Measurements from ENCODE around the gene VWA1. TPM values are rescaled to one million over a fixed set of nuclear protein-coding genes. Genes with fewer than 3 reads are reported as not detected.

VWA1 gene
- total RNA-seq, 5 donors from 2014 or later (not counting 1 experiment from before 2014, with no cell fraction given): 0.15 to 0.54 (median 0.26) TPM; not detected in 2

DNA sequence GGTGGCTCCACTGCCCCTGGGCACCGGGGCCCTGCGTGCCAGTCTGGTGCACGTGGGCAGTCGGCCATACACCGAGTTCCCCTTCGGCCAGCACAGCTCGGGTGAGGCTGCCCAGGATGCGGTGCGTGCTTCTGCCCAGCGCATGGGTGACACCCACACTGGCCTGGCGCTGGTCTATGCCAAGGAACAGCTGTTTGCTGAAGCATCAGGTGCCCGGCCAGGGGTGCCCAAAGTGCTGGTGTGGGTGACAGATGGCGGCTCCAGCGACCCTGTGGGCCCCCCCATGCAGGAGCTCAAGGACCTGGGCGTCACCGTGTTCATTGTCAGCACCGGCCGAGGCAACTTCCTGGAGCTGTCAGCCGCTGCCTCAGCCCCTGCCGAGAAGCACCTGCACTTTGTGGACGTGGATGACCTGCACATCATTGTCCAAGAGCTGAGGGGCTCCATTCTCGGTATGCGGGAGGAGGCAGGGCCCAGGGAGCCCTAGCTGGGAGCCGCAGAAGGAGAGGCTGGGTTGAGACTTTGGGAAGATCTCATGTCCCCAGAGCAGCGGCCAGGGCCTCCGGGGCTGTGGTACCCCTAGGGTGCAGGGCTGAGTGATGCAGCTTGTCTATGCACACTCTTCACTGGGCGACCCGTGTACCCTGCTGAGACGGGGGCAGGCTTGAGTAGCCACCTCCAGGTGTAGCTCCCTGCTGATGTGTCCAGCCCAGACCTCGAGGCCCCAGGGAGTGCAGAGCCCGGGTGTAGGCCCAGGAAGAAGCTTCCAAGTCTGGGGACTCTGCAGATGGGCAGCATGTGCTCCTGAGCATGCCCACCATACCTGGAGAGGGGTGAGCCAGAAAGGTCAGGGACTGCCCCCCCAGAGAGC lies 1.8 kb downstream of the VWA1 start:
- H3K9me3 ChIP-seq: no peaks in the 10 kb centered on the region
- Mint-ChIP-seq H3K9me3 (no peaks in the 10 kb centered on the region), H3K27me3 (peaks cover 4 to 41% of the 10 kb centered on the region in 2 donors), H3K4me1 (peaks cover 0 to 14% (median 9%) of the 10 kb centered on the region in 3 donors), H3K27ac (no peak overlapping the region), H3K36me3 (no peaks in the 10 kb centered on the region), H3K4me3 (no peak overlapping the region)
- WGBS (ENCODE audit: insufficient coverage): 84% methylated on average over 31 of the region's 31 CpGs
- H3K4me1 ChIP-seq (ENCODE audit: control insufficient read depth in 1 of 2, extremely low read depth in 1 of 2, insufficient read depth in 2 of 2, low read length in 2 of 2): peaks cover 2 to 40% of the 10 kb centered on the region in 2 experiments
- no peaks in the 10 kb centered on the region for H3K36me3 ChIP-seq (ENCODE audit: control insufficient read depth in 2 of 2, extremely low read depth in 1 of 2, insufficient read depth in 1 of 2, low read length in 1 of 2)
- peaks cover 0 to 84% of the 10 kb centered on the region in 2 experiments for H3K27me3 ChIP-seq (replicated peaks in 1 of 2; ENCODE audit: control insufficient read depth in 2 of 2, extremely low read depth in 1 of 2, insufficient read depth in 2 of 2, low read length in 1 of 2)
- H3K4me3 ChIP-seq (ENCODE audit: control insufficient read depth in 1 of 2, extremely low read depth in 1 of 2, low read length in 1 of 2): no peak overlapping the region
- no peak for DNase-seq
- no peak overlapping the region for H3K27ac ChIP-seq (ENCODE audit: low read length)
- ChIA-PET POLR2A (no interaction called here), CTCF (no interaction called here)
- ATAC-seq (replicated peaks in 1 of 4): no peak

DNA sequence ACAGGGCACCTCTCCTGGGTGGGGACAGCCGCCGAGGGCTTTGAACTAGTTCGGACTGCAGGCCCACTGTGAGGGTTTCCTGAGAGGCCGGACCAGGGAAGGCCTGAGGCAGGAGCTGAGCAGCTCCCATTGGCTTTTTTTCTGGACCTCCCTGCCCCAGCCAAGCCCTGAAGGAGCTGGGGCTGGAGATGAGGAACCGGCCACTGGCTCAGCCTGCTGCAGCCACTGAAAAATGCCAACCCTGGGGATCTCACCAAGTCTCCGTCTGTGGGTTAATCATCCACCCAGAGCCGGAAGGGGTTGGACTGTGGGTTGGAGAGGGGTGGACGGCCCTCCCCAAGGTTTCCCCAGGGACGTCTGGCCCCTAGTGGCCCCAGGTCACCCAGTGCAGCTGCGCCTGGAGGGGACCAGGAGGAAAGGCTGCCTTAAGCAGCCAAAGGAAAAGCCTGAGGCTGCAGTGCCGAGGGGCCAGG lies 2.5 kb downstream of the VWA1 start:
- peaks cover 2 to 40% of the 10 kb centered on the region in 2 experiments for H3K4me1 ChIP-seq (ENCODE audit: control insufficient read depth in 1 of 2, extremely low read depth in 1 of 2, insufficient read depth in 2 of 2, low read length in 2 of 2)
- Mint-ChIP-seq H3K36me3 (no peaks in the 10 kb centered on the region), H3K27me3 (peaks cover 4 to 37% of the 10 kb centered on the region in 2 donors), H3K27ac (no peak overlapping the region), H3K9me3 (no peaks in the 10 kb centered on the region), H3K4me1 (peaks cover 0 to 14% (median 9%) of the 10 kb centered on the region in 3 donors), H3K4me3 (no peak overlapping the region)
- H3K4me3 ChIP-seq (ENCODE audit: control insufficient read depth in 1 of 2, extremely low read depth in 1 of 2, low read length in 1 of 2): no peak overlapping the region
- WGBS (ENCODE audit: insufficient coverage): 51% methylated on average over 9 of the region's 11 CpGs
- no peaks in the 10 kb centered on the region for H3K9me3 ChIP-seq
- H3K36me3 ChIP-seq (ENCODE audit: control insufficient read depth in 2 of 2, extremely low read depth in 1 of 2, insufficient read depth in 1 of 2, low read length in 1 of 2): no peaks in the 10 kb centered on the region
- POLR2A ChIA-PET: no interaction called here
- peaks cover 0 to 77% of the 10 kb centered on the region in 2 experiments for H3K27me3 ChIP-seq (replicated peaks in 1 of 2; ENCODE audit: control insufficient read depth in 2 of 2, extremely low read depth in 1 of 2, insufficient read depth in 2 of 2, low read length in 1 of 2)
- H3K27ac ChIP-seq (ENCODE audit: low read length): no peak overlapping the region
- DNase-seq (no peak), ATAC-seq (replicated peaks in 1 of 4) (no peak)
- CTCF ChIA-PET: no interaction called here

DNA sequence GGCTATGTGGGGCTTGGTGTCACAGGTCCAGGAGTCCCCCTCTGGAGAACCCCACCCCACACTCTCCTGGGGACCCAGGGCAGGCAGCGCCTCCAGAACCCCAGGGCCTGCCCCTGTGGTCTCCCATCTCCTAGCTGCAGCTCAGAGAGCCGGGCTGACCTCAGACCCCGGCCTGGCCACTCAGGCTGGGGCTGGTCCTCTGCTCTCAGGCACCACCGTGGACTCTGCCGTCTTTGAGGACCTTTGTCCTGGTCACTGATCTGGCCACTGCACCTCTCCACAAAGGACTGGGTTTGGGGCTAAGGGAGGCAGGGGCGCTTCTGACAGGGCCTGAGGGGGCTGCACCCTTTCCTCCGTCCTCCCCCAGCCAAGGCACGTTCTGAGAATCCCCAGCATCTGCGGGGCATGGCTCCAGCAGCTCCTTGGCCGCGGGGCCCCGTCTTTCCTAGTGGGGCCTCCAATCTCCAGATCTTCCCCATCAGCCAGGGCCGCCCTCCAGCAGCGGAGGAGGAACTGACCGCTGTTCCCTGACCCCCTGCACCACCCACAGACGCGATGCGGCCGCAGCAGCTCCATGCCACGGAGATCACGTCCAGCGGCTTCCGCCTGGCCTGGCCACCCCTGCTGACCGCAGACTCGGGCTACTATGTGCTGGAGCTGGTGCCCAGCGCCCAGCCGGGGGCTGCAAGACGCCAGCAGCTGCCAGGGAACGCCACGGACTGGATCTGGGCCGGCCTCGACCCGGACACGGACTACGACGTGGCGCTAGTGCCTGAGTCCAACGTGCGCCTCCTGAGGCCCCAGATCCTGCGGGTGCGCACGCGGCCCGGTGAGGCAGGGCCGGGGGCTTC lies 3.3 kb downstream of the VWA1 start:
- Histone ChIP-seq H3K4me1 (ENCODE audit: control insufficient read depth in 1 of 2, extremely low read depth in 1 of 2, insufficient read depth in 2 of 2, low read length in 2 of 2) (peaks cover 2 to 39% of the 10 kb centered on the region in 2 experiments), H3K9me3 (no peaks in the 10 kb centered on the region), H3K36me3 (ENCODE audit: control insufficient read depth in 2 of 2, extremely low read depth in 1 of 2, insufficient read depth in 1 of 2, low read length in 1 of 2) (no peaks in the 10 kb centered on the region), H3K27me3 (replicated peaks in 1 of 2; ENCODE audit: control insufficient read depth in 2 of 2, extremely low read depth in 1 of 2, insufficient read depth in 2 of 2, low read length in 1 of 2) (peaks cover 0 to 69% of the 10 kb centered on the region in 2 experiments), H3K4me3 (ENCODE audit: control insufficient read depth in 1 of 2, extremely low read depth in 1 of 2, low read length in 1 of 2) (no peak overlapping the region), H3K27ac (ENCODE audit: low read length) (no peak overlapping the region)
- ChIA-PET CTCF (no interaction called here), POLR2A (no interaction called here)
- DNase-seq: no peak
- H3K36me3 Mint-ChIP-seq: no peaks in the 10 kb centered on the region
- ATAC-seq (replicated peaks in 1 of 4): no peak
- peaks cover 0 to 14% (median 9%) of the 10 kb centered on the region in 3 donors for H3K4me1 Mint-ChIP-seq
- WGBS (ENCODE audit: insufficient coverage): 90% methylated on average over 42 of the region's 45 CpGs
- no peak overlapping the region for H3K27ac Mint-ChIP-seq
- no peaks in the 10 kb centered on the region for H3K9me3 Mint-ChIP-seq
- no peak overlapping the region for H3K4me3 Mint-ChIP-seq
- peaks cover 4 to 33% of the 10 kb centered on the region in 2 donors for H3K27me3 Mint-ChIP-seq

DNA sequence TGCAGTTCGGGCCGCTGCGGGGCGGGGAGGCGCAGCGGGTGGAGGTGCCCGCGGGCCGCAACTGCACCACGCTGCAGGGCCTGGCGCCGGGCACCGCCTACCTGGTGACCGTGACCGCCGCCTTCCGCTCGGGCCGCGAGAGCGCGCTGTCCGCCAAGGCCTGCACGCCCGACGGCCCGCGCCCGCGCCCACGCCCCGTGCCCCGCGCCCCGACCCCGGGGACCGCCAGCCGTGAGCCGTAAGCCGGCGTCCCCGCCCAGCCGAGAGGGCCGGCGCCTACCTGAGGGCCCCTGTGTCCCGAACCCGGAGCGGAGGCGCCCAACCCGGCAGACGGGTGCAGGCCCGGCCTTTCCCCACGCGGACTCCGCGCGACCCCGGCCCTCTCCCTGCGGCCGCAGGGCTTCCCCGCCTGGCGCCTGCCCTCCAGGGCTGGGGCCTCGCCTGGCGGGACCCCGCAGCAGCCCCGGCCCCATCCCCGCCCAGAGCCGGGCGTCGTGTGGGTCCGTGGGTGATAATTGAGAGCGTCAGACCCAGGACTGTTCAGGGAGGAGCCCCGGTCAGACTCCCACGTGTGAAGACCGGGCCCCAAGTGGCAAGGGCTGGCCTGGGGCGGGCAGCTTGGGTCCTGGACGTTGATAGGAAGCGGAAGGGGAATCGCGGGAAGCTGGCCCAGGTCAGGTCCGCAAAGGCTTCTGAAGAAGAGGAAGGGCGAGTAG lies 4.2 kb downstream of the VWA1 start:
- ATAC-seq (replicated peaks in 1 of 4) (no peak), DNase-seq (no peak)
- no peak overlapping the region for H3K27ac Mint-ChIP-seq
- H3K36me3 Mint-ChIP-seq: no peaks in the 10 kb centered on the region
- Histone ChIP-seq H3K27ac (ENCODE audit: low read length) (no peak overlapping the region), H3K27me3 (replicated peaks in 1 of 2; ENCODE audit: control insufficient read depth in 2 of 2, extremely low read depth in 1 of 2, insufficient read depth in 2 of 2, low read length in 1 of 2) (peaks cover 0 to 60% of the 10 kb centered on the region in 2 experiments), H3K4me1 (ENCODE audit: control insufficient read depth in 1 of 2, extremely low read depth in 1 of 2, insufficient read depth in 2 of 2, low read length in 2 of 2) (peaks cover 2 to 30% of the 10 kb centered on the region in 2 experiments), H3K36me3 (ENCODE audit: control insufficient read depth in 2 of 2, extremely low read depth in 1 of 2, insufficient read depth in 1 of 2, low read length in 1 of 2) (no peaks in the 10 kb centered on the region), H3K4me3 (ENCODE audit: control insufficient read depth in 1 of 2, extremely low read depth in 1 of 2, low read length in 1 of 2) (no peak overlapping the region), H3K9me3 (no peaks in the 10 kb centered on the region)
- ChIA-PET CTCF (no interaction called here), POLR2A (no interaction called here)
- no peak overlapping the region for H3K4me3 Mint-ChIP-seq
- H3K27me3 Mint-ChIP-seq: peaks cover 4 to 35% of the 10 kb centered on the region in 2 donors
- H3K9me3 Mint-ChIP-seq: no peaks in the 10 kb centered on the region
- WGBS (ENCODE audit: insufficient coverage): 80% methylated on average over 78 of the region's 82 CpGs
- peaks cover 0 to 11% (median 9%) of the 10 kb centered on the region in 3 donors for H3K4me1 Mint-ChIP-seq

DNA sequence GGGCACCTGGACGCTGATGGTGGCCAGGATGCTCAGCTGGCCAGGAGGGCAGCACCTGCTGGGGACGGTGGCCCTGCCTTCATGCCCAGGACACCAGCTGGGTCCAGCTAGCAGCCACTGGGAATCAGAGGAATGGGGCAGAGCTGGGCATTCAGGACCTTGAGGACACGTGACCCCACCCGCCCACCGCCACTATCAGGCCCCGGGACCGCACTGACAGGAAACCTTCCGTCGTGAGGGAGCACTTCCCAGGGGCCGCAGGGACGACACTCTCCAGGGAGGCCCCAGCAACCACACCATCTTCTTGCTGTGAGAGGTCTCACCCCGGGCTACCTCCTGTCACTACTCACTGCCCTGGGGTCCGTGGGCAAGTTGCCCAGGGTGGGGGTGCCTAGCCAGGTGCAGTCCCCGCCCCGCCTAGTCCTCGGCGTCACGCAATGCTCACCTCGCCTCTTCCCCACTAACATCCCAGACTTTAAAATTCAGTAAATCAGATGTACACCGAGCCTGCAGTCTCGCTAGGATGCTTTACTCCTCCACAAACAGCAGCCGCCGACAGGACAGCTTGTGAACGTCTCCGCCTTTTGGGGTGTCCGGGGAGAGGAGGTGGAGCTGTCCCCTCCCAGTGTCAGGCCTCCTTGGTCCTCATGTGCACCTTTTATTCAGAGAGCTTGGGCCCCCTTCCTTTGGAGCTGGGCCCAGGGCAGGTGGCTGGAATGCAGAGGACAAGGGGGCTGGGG lies 4.9 kb downstream of the VWA1 start:
- no peak overlapping the region for H3K4me3 ChIP-seq (ENCODE audit: control insufficient read depth in 1 of 2, extremely low read depth in 1 of 2, low read length in 1 of 2)
- H3K36me3 Mint-ChIP-seq: no peaks in the 10 kb centered on the region
- WGBS (ENCODE audit: insufficient coverage): 84% methylated on average over 9 of the region's 26 CpGs
- POLR2A ChIA-PET: no interaction called here
- no peaks in the 10 kb centered on the region for H3K9me3 ChIP-seq
- H3K9me3 Mint-ChIP-seq: no peaks in the 10 kb centered on the region
- CTCF ChIA-PET: no interaction called here
- peaks cover 2 to 24% of the 10 kb centered on the region in 2 experiments for H3K4me1 ChIP-seq (ENCODE audit: control insufficient read depth in 1 of 2, extremely low read depth in 1 of 2, insufficient read depth in 2 of 2, low read length in 2 of 2)
- peaks cover 0 to 30% of the 10 kb centered on the region in 2 donors for H3K27me3 Mint-ChIP-seq
- peaks cover 0 to 53% of the 10 kb centered on the region in 2 experiments for H3K27me3 ChIP-seq (replicated peaks in 1 of 2; ENCODE audit: control insufficient read depth in 2 of 2, extremely low read depth in 1 of 2, insufficient read depth in 2 of 2, low read length in 1 of 2)
- ATAC-seq (replicated peaks in 1 of 4) (no peak), DNase-seq (no peak)
- H3K36me3 ChIP-seq (ENCODE audit: control insufficient read depth in 2 of 2, extremely low read depth in 1 of 2, insufficient read depth in 1 of 2, low read length in 1 of 2): no peaks in the 10 kb centered on the region
- peaks cover 0 to 7% (median 4%) of the 10 kb centered on the region in 3 donors for H3K4me1 Mint-ChIP-seq
- H3K27ac ChIP-seq (ENCODE audit: low read length): no peak overlapping the region
- H3K4me3 Mint-ChIP-seq: no peak overlapping the region
- no peak overlapping the region for H3K27ac Mint-ChIP-seq
